Measurements from ENCODE around the gene REXO5. TPM values are rescaled to one million over a fixed set of nuclear protein-coding genes. Genes with fewer than 3 reads are reported as not detected.

The REXO5 gene
- total and polyA plus RNA-seq, 2 of the 13 experiments (the other 11 are each of a cell fraction or from before 2014, with no cell fraction given) = 5.9 to 13.1 TPM

- Histone ChIP-seq H3K27me3 (ENCODE audit: control insufficient read depth in 1 of 2, insufficient read depth in 2 of 2, low read length in 2 of 2) (no peaks in the 10 kb centered on the region), H4K20me1 (ENCODE audit: insufficient read depth, low read length) (peaks cover 28% of the 10 kb centered on the region), H2AFZ (ENCODE audit: low read length) (no peak overlapping the region), H3K9me3 (ENCODE audit: low read length) (no peaks in the 10 kb centered on the region), H3K27ac (ENCODE audit: extremely low read length, insufficient read depth, low read length) (no peak overlapping the region), H3K9ac (ENCODE audit: insufficient read depth, low read depth, low read length) (no peak overlapping the region), H3K4me2 (ENCODE audit: low read depth, low read length) (no peak overlapping the region), H3K4me1 (ENCODE audit: insufficient read depth, low read length) (peaks cover 74% of the 10 kb centered on the region), H3K4me3 (replicated peaks in 1 of 3; ENCODE audit: insufficient read depth in 1 of 3, low read depth in 2 of 3, low read length in 3 of 3) (no peak overlapping the region), H3K36me3 (replicated peaks in 1 of 2; ENCODE audit: control insufficient read depth in 1 of 2, insufficient read depth in 2 of 2, low read length in 2 of 2) (peaks cover 0 to 22% of the 10 kb centered on the region in 2 experiments; a peak in 2 of 5 replicates), H3K79me2 (ENCODE audit: insufficient read depth, low read length) (peaks cover 89% of the 10 kb centered on the region)
- ChIA-PET CTCF (ENCODE audit: low intra/inter-chr PET ratio, low total read pairs) (no interaction called here), POLR2A (interaction anchor here (1.5 kb wide), 1 partner anchor 29 kb away, joined by 3 read pairs; the partner anchor contains the start of gene DCUN1D3)
- 56% methylated on average over 2 of the region's 2 CpGs for WGBS (ENCODE audit: low lambda C conversion rate)
- intact Hi-C loops (cut with micrococcal nuclease; ENCODE audit: unreplicated experiment) (no loop called here), in situ Hi-C loops (cut with HindIII; ENCODE audit: extremely low pct_ligation_motif_present, low pct_unique_long_range_greater_than_20kb) (no loop called here)
- ATAC-seq (no peak), DNase-seq (ENCODE audit: low spot score) (no peak), FAIRE-seq (no peak)
- BruUV-seq (replicated peaks) = no TSS peak
- no peak for TF ChIP-seq MXD4 (CRISPR knock-in tag; IDR thresholded peaks at IDR 0.05)
- peak; percentile 80 for TF ChIP-seq HNRNPK (IDR thresholded peaks at IDR 0.05; ENCODE audit: low read depth, low read length, poor library complexity, severe bottlenecking)
Measured at GRCh38 chr16:20871258-20871657, 64.9 kb downstream of the REXO5 start.

- peaks cover 28% of the 10 kb centered on the region for H4K20me1 ChIP-seq (ENCODE audit: insufficient read depth, low read length)
- H3K79me2 ChIP-seq (ENCODE audit: insufficient read depth, low read length) = peaks cover 89% of the 10 kb centered on the region
- ATAC-seq (no peak), DNase-seq (ENCODE audit: low spot score) (no peak), FAIRE-seq (no peak)
- intact Hi-C loops (cut with micrococcal nuclease; ENCODE audit: unreplicated experiment) = no loop called here
- H3K4me2 ChIP-seq (ENCODE audit: low read depth, low read length) = no peak overlapping the region
- 93% methylated on average over 9 of the region's 9 CpGs for WGBS (ENCODE audit: low lambda C conversion rate)
- no peaks in the 10 kb centered on the region for H3K9me3 ChIP-seq (ENCODE audit: low read length)
- H3K36me3 ChIP-seq (replicated peaks in 1 of 2; ENCODE audit: control insufficient read depth in 1 of 2, insufficient read depth in 2 of 2, low read length in 2 of 2) = peaks cover 0 to 20% of the 10 kb centered on the region in 2 experiments; a peak in 2 of 5 replicates
- BruUV-seq (replicated peaks) = no TSS peak
- in situ Hi-C loops (cut with HindIII; ENCODE audit: extremely low pct_ligation_motif_present, low pct_unique_long_range_greater_than_20kb) = no loop called here
- H3K4me1 ChIP-seq (ENCODE audit: insufficient read depth, low read length) = peaks cover 67% of the 10 kb centered on the region
- H2AFZ ChIP-seq (ENCODE audit: low read length) = no peak overlapping the region
- no peak overlapping the region for H3K27ac ChIP-seq (ENCODE audit: extremely low read length, insufficient read depth, low read length)
- ChIA-PET CTCF (ENCODE audit: low intra/inter-chr PET ratio, low total read pairs) (interaction anchor here (0.6 kb wide), 1 partner anchor 13 kb away, joined by 3 read pairs; no protein-coding TSS in a partner anchor), POLR2A (no interaction called here)
- no peak overlapping the region for H3K9ac ChIP-seq (ENCODE audit: insufficient read depth, low read depth, low read length)
- no peaks in the 10 kb centered on the region for H3K27me3 ChIP-seq (ENCODE audit: control insufficient read depth in 1 of 2, insufficient read depth in 2 of 2, low read length in 2 of 2)
- no peak overlapping the region for H3K4me3 ChIP-seq (replicated peaks in 1 of 3; ENCODE audit: insufficient read depth in 1 of 3, low read depth in 2 of 3, low read length in 3 of 3)
- no peak for TF ChIP-seq TRIM22 (IDR thresholded peaks at IDR 0.05)
- TF ChIP-seq SCMH1 (CRISPR knock-in tag; IDR thresholded peaks at IDR 0.05; ENCODE audit: borderline replicate concordance) = no peak
- TF ChIP-seq ZNF335 (CRISPR knock-in tag; IDR thresholded peaks at IDR 0.05) = no peak
- no peak for TF ChIP-seq E2F2 (CRISPR knock-in tag; IDR thresholded peaks at IDR 0.05; ENCODE audit: borderline replicate concordance)
- TF ChIP-seq ZNF17 (CRISPR knock-in tag; IDR thresholded peaks at IDR 0.05) = no peak
- TF ChIP-seq ELF3 (CRISPR knock-in tag; IDR thresholded peaks at IDR 0.05) = no peak
- no peak for TF ChIP-seq FIP1L1 (IDR thresholded peaks at IDR 0.05; ENCODE audit: borderline replicate concordance, insufficient read depth, low read depth, low read length)
- no peak for TF ChIP-seq ZBTB37 (CRISPR knock-in tag; IDR thresholded peaks at IDR 0.05)
- TF ChIP-seq YEATS4 (CRISPR knock-in tag; IDR thresholded peaks at IDR 0.05; ENCODE audit: borderline replicate concordance) = no peak
- no peak for TF ChIP-seq ZNF644 (CRISPR knock-in tag; IDR thresholded peaks at IDR 0.05; ENCODE audit: low read depth)
- no peak for TF ChIP-seq NCOA1 (CRISPR knock-in tag; IDR thresholded peaks at IDR 0.05)
Measured at GRCh38 chr16:20871941-20872815, 65.9 kb downstream of the REXO5 start.

Measured in HepG2 (cell line).